ENCODE measurements around the gene LAPTM5.

LAPTM5 gene

DNA sequence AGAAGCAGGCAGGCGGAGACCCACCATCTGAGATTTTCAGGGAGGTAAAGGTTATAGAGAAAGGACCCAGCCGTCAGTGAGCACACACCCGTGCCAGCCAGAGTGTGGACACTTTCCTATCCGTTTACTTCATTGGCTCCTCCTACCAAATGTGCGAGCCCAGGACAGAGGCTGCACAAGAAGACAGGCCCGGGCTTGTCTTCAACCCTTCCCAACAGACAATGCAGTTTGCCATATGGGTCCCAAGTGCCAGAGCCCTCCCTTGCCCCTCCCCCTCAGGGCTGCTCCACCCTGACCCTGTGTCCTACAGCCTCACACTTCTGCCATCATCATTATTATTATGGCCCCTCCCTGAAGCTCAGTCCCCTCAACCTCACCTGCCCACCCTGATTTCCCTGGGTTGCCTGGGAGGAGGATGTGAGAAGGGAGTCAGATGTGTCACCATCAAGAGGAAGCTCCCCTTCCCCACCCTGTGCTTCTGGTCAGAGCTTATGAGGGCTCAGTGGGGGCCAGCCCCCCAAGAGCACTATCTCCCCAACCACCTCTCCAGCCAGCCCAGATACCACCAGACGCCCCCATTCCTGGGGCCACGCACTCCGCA is 9.4 kb downstream of the LAPTM5 start:
- TF ChIP-seq MYC (IDR thresholded peaks at IDR 0.05; ENCODE audit: low read depth, low read length) (no peak), POLR2A (IDR thresholded peaks at IDR 0.05; ENCODE audit: extremely low read depth, insufficient read length) (no peak)
- TF ChIP-seq, protein P1, sequence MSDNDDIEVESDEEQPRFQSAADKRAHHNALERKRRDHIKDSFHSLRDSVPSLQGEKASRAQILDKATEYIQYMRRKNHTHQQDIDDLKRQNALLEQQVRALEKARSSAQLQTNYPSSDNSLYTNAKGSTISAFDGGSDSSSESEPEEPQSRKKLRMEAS (IDR thresholded peaks at IDR 0.05; ENCODE audit: low read depth, low read length), result no peak
- TF ChIP-seq, protein P2, sequence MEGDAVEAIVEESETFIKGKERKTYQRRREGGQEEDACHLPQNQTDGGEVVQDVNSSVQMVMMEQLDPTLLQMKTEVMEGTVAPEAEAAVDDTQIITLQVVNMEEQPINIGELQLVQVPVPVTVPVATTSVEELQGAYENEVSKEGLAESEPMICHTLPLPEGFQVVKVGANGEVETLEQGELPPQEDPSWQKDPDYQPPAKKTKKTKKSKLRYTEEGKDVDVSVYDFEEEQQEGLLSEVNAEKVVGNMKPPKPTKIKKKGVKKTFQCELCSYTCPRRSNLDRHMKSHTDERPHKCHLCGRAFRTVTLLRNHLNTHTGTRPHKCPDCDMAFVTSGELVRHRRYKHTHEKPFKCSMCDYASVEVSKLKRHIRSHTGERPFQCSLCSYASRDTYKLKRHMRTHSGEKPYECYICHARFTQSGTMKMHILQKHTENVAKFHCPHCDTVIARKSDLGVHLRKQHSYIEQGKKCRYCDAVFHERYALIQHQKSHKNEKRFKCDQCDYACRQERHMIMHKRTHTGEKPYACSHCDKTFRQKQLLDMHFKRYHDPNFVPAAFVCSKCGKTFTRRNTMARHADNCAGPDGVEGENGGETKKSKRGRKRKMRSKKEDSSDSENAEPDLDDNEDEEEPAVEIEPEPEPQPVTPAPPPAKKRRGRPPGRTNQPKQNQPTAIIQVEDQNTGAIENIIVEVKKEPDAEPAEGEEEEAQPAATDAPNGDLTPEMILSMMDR (IDR thresholded peaks at IDR 0.05; ENCODE audit: low read depth, low read length), result no peak
- no peak overlapping the region for H3K4me3 ChIP-seq (ENCODE audit: low read depth, low read length)
- DNase-seq (ENCODE audit: low read depth), result no peak

DNA sequence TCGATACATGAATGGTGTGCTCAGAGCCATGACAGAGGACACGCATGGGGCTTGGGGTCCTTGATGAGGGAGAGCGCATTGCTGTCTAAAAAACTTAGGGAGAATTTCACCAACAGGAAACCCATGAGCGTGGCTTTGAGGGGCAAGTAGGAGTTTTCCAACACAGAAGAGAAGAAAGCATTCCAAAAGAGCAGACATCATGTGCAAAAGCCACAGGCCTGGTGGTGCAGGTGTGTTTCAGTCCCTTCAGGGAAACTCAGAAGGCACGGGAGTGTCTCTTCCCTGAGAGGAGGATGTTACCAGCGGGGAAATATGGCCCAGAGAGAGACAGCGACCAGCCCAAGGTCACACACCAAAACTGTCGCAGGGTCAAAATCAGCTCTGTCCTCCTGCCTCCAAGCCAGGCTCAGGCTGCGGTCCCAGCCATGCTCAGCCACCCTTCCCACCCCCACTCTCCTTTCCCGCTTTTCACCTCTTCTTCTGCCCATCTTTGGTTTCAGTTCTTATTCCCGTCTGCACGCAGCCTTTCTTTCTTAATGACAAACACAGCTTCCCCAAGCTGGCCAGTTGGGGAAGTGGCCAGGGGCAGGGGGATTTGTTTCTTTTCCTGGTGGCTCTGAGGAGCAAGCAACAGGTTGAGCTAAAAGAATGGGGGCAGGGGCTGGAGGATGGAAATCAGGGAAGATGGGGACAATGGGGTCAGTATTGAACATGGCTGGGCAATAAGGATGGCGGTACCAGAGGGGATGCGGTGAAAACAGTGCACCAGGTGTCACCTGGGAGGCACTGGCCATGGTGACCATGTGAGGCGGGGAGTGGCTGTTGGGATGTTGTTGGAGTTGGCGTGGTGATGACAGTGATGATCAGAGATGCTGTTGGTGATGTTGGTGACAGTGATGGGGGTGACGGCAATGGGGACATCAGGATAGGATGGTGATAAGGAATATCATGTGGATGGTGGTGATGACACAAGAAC is 10.3 kb downstream of the LAPTM5 start:
- H3K4me3 ChIP-seq (ENCODE audit: low read depth, low read length), result no peak overlapping the region
- TF ChIP-seq POLR2A (IDR thresholded peaks at IDR 0.05; ENCODE audit: extremely low read depth, insufficient read length) (no peak), MYC (IDR thresholded peaks at IDR 0.05; ENCODE audit: low read depth, low read length) (no peak)
- TF ChIP-seq, protein P1 (IDR thresholded peaks at IDR 0.05; ENCODE audit: low read depth, low read length), result no peak
- TF ChIP-seq, protein P2 (IDR thresholded peaks at IDR 0.05; ENCODE audit: low read depth, low read length), result no peak
- no peak for DNase-seq (ENCODE audit: low read depth)

DNA sequence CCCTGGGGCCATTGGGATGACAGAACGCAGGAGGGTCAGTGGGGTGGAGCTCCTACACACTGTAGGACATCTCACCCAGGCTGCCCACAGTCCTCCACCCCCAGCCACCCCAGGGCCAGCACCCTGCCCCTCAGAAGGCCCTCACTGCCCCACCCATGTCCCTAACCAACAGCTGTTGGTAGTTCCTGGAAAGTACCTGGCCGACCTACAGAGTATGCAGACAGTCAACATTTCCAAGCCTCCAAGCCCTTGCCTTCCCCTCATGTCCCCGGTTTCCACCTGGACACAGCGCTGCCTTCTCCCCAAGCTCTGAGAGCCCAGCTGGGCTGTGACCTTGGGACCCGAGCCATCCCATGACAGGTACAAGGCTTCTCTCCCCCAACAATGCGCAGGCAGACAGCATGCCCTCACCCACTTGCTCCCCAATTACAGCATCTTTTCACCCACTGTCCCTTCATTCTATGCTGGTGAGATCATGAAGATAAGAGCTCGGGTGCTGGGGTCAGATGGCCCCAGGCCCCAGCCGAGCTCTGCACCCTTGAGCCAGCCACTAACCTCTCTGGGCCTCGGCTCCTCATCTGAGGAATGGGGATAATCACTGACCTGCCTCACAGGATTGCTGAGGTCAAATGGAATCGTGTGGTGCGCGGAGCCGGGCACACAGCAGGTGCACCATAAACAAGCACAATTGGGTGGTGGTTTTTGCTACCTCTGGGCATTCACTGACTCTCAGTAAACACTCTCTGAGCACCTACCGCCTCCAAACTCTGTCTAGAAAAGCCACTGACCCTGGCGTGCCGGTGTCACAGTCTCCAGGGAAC is 11.2 kb downstream of the LAPTM5 start:
- TF ChIP-seq MYC (IDR thresholded peaks at IDR 0.05; ENCODE audit: low read depth, low read length), result no peak
- TF ChIP-seq, protein P1 (IDR thresholded peaks at IDR 0.05; ENCODE audit: low read depth, low read length), result no peak
- no peak for TF ChIP-seq POLR2A (IDR thresholded peaks at IDR 0.05; ENCODE audit: extremely low read depth, insufficient read length)
- TF ChIP-seq, protein P2 (IDR thresholded peaks at IDR 0.05; ENCODE audit: low read depth, low read length), result no peak
- H3K4me3 ChIP-seq (ENCODE audit: low read depth, low read length), result no peak overlapping the region
- DNase-seq (ENCODE audit: low read depth), result no peak

DNA sequence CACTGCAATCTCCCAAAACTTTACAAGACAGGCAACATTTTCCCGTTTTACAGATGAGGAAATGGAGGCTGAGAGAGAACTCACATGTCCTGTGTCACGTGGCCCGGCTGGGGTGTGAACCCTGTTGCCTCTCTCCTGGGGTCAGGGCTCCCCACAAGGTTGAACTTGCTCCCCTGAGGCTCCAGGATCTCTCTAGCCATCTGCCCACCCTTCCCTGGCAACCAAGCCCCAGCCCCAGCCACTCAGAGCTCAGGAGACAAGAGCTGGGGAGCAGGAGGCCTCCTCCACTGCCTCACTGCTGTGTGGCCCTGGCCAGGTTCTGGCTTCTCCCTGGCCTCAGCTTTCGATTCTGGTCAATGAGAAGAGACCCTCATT is 11.8 kb downstream of the LAPTM5 start:
- no peak overlapping the region for H3K4me3 ChIP-seq (ENCODE audit: low read depth, low read length)
- no peak for DNase-seq (ENCODE audit: low read depth)
- no peak for TF ChIP-seq POLR2A (IDR thresholded peaks at IDR 0.05; ENCODE audit: extremely low read depth, insufficient read length)
- TF ChIP-seq MYC (IDR thresholded peaks at IDR 0.05; ENCODE audit: low read depth, low read length), result no peak
- TF ChIP-seq, protein P1 (IDR thresholded peaks at IDR 0.05; ENCODE audit: low read depth, low read length), result no peak
- TF ChIP-seq, protein P2 (IDR thresholded peaks at IDR 0.05; ENCODE audit: low read depth, low read length), result no peak

DNA sequence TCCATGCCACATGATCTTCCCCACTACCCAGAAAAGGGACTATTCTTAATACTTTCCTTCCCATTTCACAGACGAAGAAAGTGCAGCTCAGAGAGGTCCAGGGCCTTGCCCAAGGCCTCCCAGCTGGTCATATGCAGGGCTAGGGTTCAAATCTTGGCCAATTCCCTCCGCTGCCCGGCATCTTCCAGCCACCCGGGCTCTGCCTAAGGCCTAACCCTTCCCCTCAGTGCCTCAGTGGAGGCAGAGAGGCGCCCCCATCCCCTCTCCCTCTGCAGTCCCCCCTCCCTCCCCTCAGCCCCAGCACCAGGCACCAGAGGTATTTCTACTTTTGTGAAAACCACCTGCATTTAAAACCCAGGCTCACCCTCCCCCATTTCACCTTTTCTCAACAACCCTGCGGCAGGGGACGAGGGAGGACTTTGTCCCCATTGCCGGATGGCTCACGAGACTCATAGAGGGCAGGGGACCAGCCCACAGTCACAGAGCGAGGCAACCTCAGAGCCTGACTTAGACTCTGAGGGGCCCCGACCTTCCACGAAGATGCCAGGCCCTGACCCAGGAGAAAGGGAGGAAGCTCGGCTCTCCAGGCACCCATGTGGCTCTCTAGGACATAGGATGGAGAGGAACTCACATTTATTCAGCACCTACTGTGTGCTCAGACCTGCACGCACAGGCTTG is 12.3 kb downstream of the LAPTM5 start:
- TF ChIP-seq, protein P1 (IDR thresholded peaks at IDR 0.05; ENCODE audit: low read depth, low read length), result no peak
- TF ChIP-seq MYC (IDR thresholded peaks at IDR 0.05; ENCODE audit: low read depth, low read length) (no peak), POLR2A (IDR thresholded peaks at IDR 0.05; ENCODE audit: extremely low read depth, insufficient read length) (no peak)
- TF ChIP-seq, protein P2 (IDR thresholded peaks at IDR 0.05; ENCODE audit: low read depth, low read length), result no peak
- H3K4me3 ChIP-seq (ENCODE audit: low read depth, low read length), result no peak overlapping the region
- no peak for DNase-seq (ENCODE audit: low read depth)
